H1 (cell line): Measurements from ENCODE around the gene RCAN2. TPM values are rescaled to one million over a fixed set of nuclear protein-coding genes. Genes with fewer than 3 reads are reported as not detected.

Experiments used
- CTCF ChIA-PET: fragments of 300-600 bp; sonication (Branson Sonifier 250); formaldehyde crosslinking; loops from one replicate; lab custom pipeline; 2021; ENCODE audit not compliant: partially characterized antibody; lab: Charles Lee
- POLR2A ChIA-PET: fragments of 300-600 bp; sonication (Branson Sonifier 250); formaldehyde crosslinking; loops from one replicate; lab custom pipeline; 2021; ENCODE audit warnings: inconsistent platforms; ENCODE audit not compliant: partially characterized antibody; lab: Charles Lee
- DNase-seq, 2 experiments: peaks; one replicate each; pipeline versions ENCODE4 v3.0.0 to v3.0.0-alpha.2; 2010 to 2022; ENCODE audit warnings: low spot score in 2 of 2, low read depth in 1 of 2, mixed read lengths in 1 of 2
- FAIRE-seq: peaks from 2 replicates; lab custom pipeline; 2011; peaks lifted over from hg19 to GRCh38; lab: Jason Lieb, UNC
- H2AFZ ChIP-seq: 2 replicates; pipeline ENCODE4 v1.8.1; 2012; ENCODE audit warnings: low read length, inconsistent platforms
- H2AK5ac ChIP-seq: 2 replicates; pipeline ENCODE4 v1.6.1; 2013; ENCODE audit warnings: low read depth, low read length
- H2BK120ac ChIP-seq: replicated peaks from 2 replicates; pipeline ENCODE3; 2013; ENCODE audit warnings: low read depth, low read length, inconsistent platforms
- H2BK12ac ChIP-seq: 2 replicates; pipeline ENCODE4 v1.6.1; 2013; ENCODE audit warnings: low read depth, low read length
- H2BK15ac ChIP-seq: 2 replicates; pipeline ENCODE4 v1.6.1; 2013; ENCODE audit warnings: low read length
- H2BK20ac ChIP-seq: 2 replicates; pipeline ENCODE4 v1.6.1; 2013; ENCODE audit warnings: low read length
- H2BK5ac ChIP-seq: 2 replicates; pipeline ENCODE4 v1.6.1; 2013; ENCODE audit warnings: low read depth, low read length
- H3K14ac ChIP-seq: 2 replicates; pipeline ENCODE4 v1.6.1; 2013; ENCODE audit warnings: inconsistent platforms; ENCODE audit not compliant: insufficient read length
- H3K18ac ChIP-seq: 2 replicates; pipeline ENCODE4 v1.6.1; 2013; ENCODE audit warnings: low read length; ENCODE audit errors: extremely low read depth
- H3K23ac ChIP-seq: 2 replicates; pipeline ENCODE4 v1.6.1; 2013; ENCODE audit warnings: inconsistent platforms; ENCODE audit not compliant: insufficient read length
- H3K23me2 ChIP-seq: 2 replicates; pipeline ENCODE4 v1.6.1; 2013; ENCODE audit warnings: low read depth, low read length
- H3K27ac ChIP-seq: 2 replicates; pipeline ENCODE4 v1.6.1; 2011; ENCODE audit warnings: low read depth, low read length, inconsistent platforms
- H3K27me3 ChIP-seq, 4 experiments: replicated peaks in 1 of 4; 1 replicate in 1 of 4; 2 replicates in 3 of 4; pipeline versions ENCODE4 v1.6.1 to v1.8.1; 2011 to 2013; ENCODE audit warnings: low read length in 3 of 4, mild to moderate bottlenecking in 3 of 4, inconsistent platforms in 2 of 4, mixed read lengths in 2 of 4, moderate library complexity in 1 of 4; ENCODE audit not compliant: control insufficient read depth in 3 of 4, insufficient read depth in 3 of 4; ENCODE audit errors: extremely low read depth in 1 of 4
- H3K36me3 ChIP-seq, 4 experiments: 2 replicates each; pipeline versions ENCODE4 v1.6.1 to v1.8.1; 2011 to 2013; ENCODE audit warnings: mild to moderate bottlenecking in 4 of 4, low read length in 3 of 4, moderate library complexity in 2 of 4, control low read depth in 1 of 4, inconsistent platforms in 1 of 4; ENCODE audit not compliant: insufficient read depth in 4 of 4, control insufficient read depth in 2 of 4
- H3K4ac ChIP-seq: replicated peaks from 2 replicates; pipeline ENCODE3; 2013; ENCODE audit warnings: low read length, low read depth, mixed read lengths, inconsistent platforms; ENCODE audit not compliant: insufficient read length
- H3K4me1 ChIP-seq, 4 experiments: replicated peaks in 1 of 4; 1 replicate in 1 of 4; 2 replicates in 3 of 4; pipeline versions ENCODE4 v1.6.1 to v1.8.1; 2011 to 2013; ENCODE audit warnings: low read length in 3 of 4, inconsistent platforms in 2 of 4, mixed read lengths in 1 of 4; ENCODE audit not compliant: insufficient read depth in 4 of 4, control insufficient read depth in 3 of 4
- H3K4me2 ChIP-seq, 2 experiments: 2 replicates each; pipeline versions ENCODE4 v1.6.1 to v1.8.1; 2011 to 2013; ENCODE audit warnings: low read depth in 2 of 2, low read length in 2 of 2, control low read depth in 1 of 2, inconsistent platforms in 1 of 2, mild to moderate bottlenecking in 1 of 2; ENCODE audit not compliant: insufficient read depth in 1 of 2
- H3K4me3 ChIP-seq, 4 experiments: fragments of 200-600, 300-600 bp in 1 of 4; sonication (generic), shearing (Covaris generic), sonication (Bioruptor Twin) in 1 of 4; 2 replicates each; pipeline versions ENCODE4 v1.5.1 to v1.8.1; 2011 to 2016; ENCODE audit warnings: low read length in 4 of 4, low read depth in 3 of 4, control low read depth in 2 of 4, inconsistent platforms in 2 of 4, mild to moderate bottlenecking in 2 of 4, mixed read lengths in 1 of 4, moderate library complexity in 1 of 4; ENCODE audit not compliant: insufficient read depth in 2 of 4; ENCODE audit errors: extremely low read depth in 1 of 4
- H3K56ac ChIP-seq: replicated peaks from 2 replicates; pipeline ENCODE3; 2013; ENCODE audit warnings: low read depth, mild to moderate bottlenecking, mixed read lengths, low read length, inconsistent platforms; ENCODE audit not compliant: insufficient read length
- H3K79me1 ChIP-seq: 2 replicates; pipeline ENCODE4 v1.6.1; 2013; ENCODE audit warnings: low read depth, low read length, control low read depth
- H3K79me2 ChIP-seq, 2 experiments: 2 replicates each; pipeline versions ENCODE4 v1.6.1 to v1.8.1; 2012 to 2013; ENCODE audit warnings: low read length in 2 of 2, mild to moderate bottlenecking in 2 of 2, inconsistent platforms in 1 of 2; ENCODE audit not compliant: insufficient read depth in 2 of 2, control insufficient read depth in 1 of 2
- H3K9ac ChIP-seq, 4 experiments: replicated peaks in 1 of 4; 1 replicate in 1 of 4; 2 replicates in 3 of 4; pipeline versions ENCODE4 v1.6.1 to v1.8.1; 2011 to 2013; ENCODE audit warnings: low read depth in 3 of 4, low read length in 3 of 4, control low read depth in 2 of 4, mild to moderate bottlenecking in 2 of 4, moderate library complexity in 2 of 4, inconsistent platforms in 1 of 4; ENCODE audit errors: extremely low read depth in 1 of 4
- H3K9me3 ChIP-seq, 2 experiments: 2 replicates each; pipeline versions ENCODE4 v1.6.1 to v1.8.1; 2012 to 2013; ENCODE audit warnings: mild to moderate bottlenecking in 2 of 2, moderate library complexity in 2 of 2, control low read depth in 1 of 2, inconsistent platforms in 1 of 2, low read depth in 1 of 2, low read length in 1 of 2, mixed read lengths in 1 of 2; ENCODE audit not compliant: insufficient read depth in 2 of 2
- H4K20me1 ChIP-seq, 2 experiments: replicated peaks in 1 of 2; 2 replicates each; pipeline versions ENCODE3 to v1.8.1; 2011 to 2013; ENCODE audit warnings: inconsistent platforms in 2 of 2, low read length in 2 of 2, mild to moderate bottlenecking in 1 of 2; ENCODE audit not compliant: insufficient read depth in 2 of 2, control insufficient read depth in 1 of 2
- H4K5ac ChIP-seq: 2 replicates; pipeline ENCODE4 v1.6.1; 2013; ENCODE audit warnings: low read length, low read depth, mixed read lengths, inconsistent platforms; ENCODE audit not compliant: insufficient read length
- H4K8ac ChIP-seq: 2 replicates; pipeline ENCODE4 v1.8.0; 2013; ENCODE audit warnings: mild to moderate bottlenecking, moderate library complexity, low read length, inconsistent platforms; ENCODE audit not compliant: insufficient read depth; ENCODE audit errors: extremely low read depth
- H4K91ac ChIP-seq: replicated peaks from 2 replicates; pipeline ENCODE3; 2013; ENCODE audit warnings: low read length, mixed read lengths, inconsistent platforms; ENCODE audit not compliant: insufficient read length
- CHD1 ChIP-seq: IDR thresholded peaks from 2 replicates; pipeline ENCODE4 v1.6.1; 2012; ENCODE audit warnings: low read depth, low read length, improper control_type of control experiment
- EP300 ChIP-seq, 2 experiments: IDR thresholded peaks; 1 replicate in 1 of 2; 2 replicates in 1 of 2; pipeline ENCODE4 v1.6.1; 2011 to 2012; ENCODE audit warnings: low read depth in 2 of 2, low read length in 2 of 2, mild to moderate bottlenecking in 2 of 2, borderline replicate concordance in 1 of 2, inconsistent platforms in 1 of 2, moderate library complexity in 1 of 2
- EZH2 ChIP-seq: fragments of 200-600 bp; sonication (generic); IDR thresholded peaks from 2 replicates; pipeline ENCODE4 v1.7.1; 2012; ENCODE audit warnings: low read depth, mild to moderate bottlenecking, moderate library complexity, low read length, inconsistent platforms; ENCODE audit not compliant: severe bottlenecking
- GTF2F1 ChIP-seq: IDR thresholded peaks from 2 replicates; pipeline ENCODE4 v1.6.1; 2012; ENCODE audit warnings: low read depth, low read length, improper control_type of control experiment, borderline replicate concordance
- JUN ChIP-seq: IDR thresholded peaks from 2 replicates; pipeline ENCODE4 v1.6.1; 2011; ENCODE audit warnings: low read depth, mild to moderate bottlenecking, improper control_type of control experiment, low read length
- NRF1 ChIP-seq: IDR thresholded peaks from 2 replicates; pipeline ENCODE4 v1.6.1; 2011; ENCODE audit warnings: mild to moderate bottlenecking, low read depth, low read length, improper control_type of control experiment
- RFX5 ChIP-seq: IDR thresholded peaks from 2 replicates; pipeline ENCODE4 v1.6.1; 2011; ENCODE audit warnings: low read depth, low read length, improper control_type of control experiment, borderline replicate concordance
- SIX5 ChIP-seq: IDR thresholded peaks from 2 replicates; pipeline ENCODE4 v1.6.1; 2011; ENCODE audit warnings: mild to moderate bottlenecking, low read depth, low read length
- SP2 ChIP-seq: IDR thresholded peaks from 2 replicates; pipeline ENCODE4 v1.6.1; 2012; ENCODE audit warnings: mild to moderate bottlenecking, low read length, inconsistent platforms
- TEAD4 ChIP-seq: IDR thresholded peaks from 2 replicates; pipeline ENCODE4 v1.6.1; 2012; ENCODE audit warnings: low read depth, low read length, inconsistent platforms, mixed read lengths
- YY1 ChIP-seq: IDR thresholded peaks from 2 replicates; pipeline ENCODE4 v1.6.1; 2011; ENCODE audit warnings: low read depth, mild to moderate bottlenecking, low read length
- WGBS, 2 experiments: shearing (Covaris generic) in 1 of 2; methylation state at CpG; one replicate each; pipeline versions ENCODE4 v1.1.6 to v1.1.7; 2013 to 2015; ENCODE audit warnings: low lambda C conversion rate in 2 of 2, mixed read lengths in 2 of 2, inconsistent platforms in 1 of 2, low coverage in 1 of 2, missing lambda C conversion rate in 1 of 2; ENCODE audit not compliant: insufficient replicate concordance in 2 of 2, insufficient coverage in 1 of 2, insufficient read length in 1 of 2; ENCODE audit errors: extremely low coverage in 1 of 2, missing lambda C conversion rate in 1 of 2; 5-methylcytosine and 5-hydroxymethylcytosine counted together
- polyA plus RNA-seq, 7 experiments: library from polyadenylated mRNA; depleted of rRNA in 3 of 7; stranded (reverse) in 5 of 7; unstranded in 2 of 7; fragments of >200 nt in 5 of 7; fragments of 200-250 nt in 2 of 7; gene quantifications; 1 replicate in 5 of 7; 2 replicates in 1 of 7; 4 replicates in 1 of 7; pipeline versions ENCODE4 v1.2.1 to v1.2.3, GENCODE V29; 2011 to 2013; ENCODE audit warnings: missing spikeins in 2 of 7, mixed read lengths in 2 of 7
- total RNA-seq: library from RNA; stranded (reverse); fragmentation: NEBNext Ultra II Directional; extraction: Animal tissue kit (Norgen Biotek cat#: 25700); gene quantifications from 2 replicates; pipeline ENCODE4 v1.2.1, GENCODE V29; 2021
- TF ChIP-seq, protein P1 (sequence below): IDR thresholded peaks from 2 replicates; pipeline ENCODE4 v1.6.1; 2011; ENCODE audit warnings: low read depth, mild to moderate bottlenecking, low read length; ENCODE audit not compliant: insufficient read depth
- TF ChIP-seq, protein P2 (sequence below): IDR thresholded peaks from 2 replicates; pipeline ENCODE4 v1.6.1; 2012; ENCODE audit warnings: inconsistent platforms

The RCAN2 gene
- total and polyA plus RNA-seq, 2 of the 8 experiments (the other 6 are each of a cell fraction or from before 2014, with no cell fraction given), result 5.0 to 8.5 TPM

DNA sequence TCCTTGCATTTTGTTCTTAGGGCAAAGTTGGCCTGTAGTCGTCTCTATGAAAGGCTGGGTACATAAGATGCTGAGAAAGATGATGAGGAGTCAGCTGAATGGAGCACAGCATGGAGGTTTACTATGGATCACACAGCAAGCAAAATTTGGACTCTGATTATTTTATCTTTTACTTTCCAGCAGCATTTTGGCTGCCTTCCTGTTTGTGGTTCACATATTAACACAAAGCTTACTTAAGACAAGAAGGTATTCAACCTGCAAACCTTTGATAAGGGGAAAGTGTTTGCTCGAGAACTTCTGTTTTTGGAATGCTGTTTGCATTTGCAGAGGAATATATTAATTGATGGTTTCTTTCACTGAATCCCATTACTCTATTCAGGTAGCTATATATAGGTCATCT lies 217.3 kb downstream of the RCAN2 start:
- Histone ChIP-seq H3K23ac (no peak overlapping the region), H3K23me2 (no peaks in the 10 kb centered on the region; the same call in 1 of the 2 replicates), H2AFZ (no peak overlapping the region), H3K14ac (no peak overlapping the region), H3K4me1 (no peaks in the 10 kb centered on the region), H3K79me2 (no peaks in the 10 kb centered on the region), H3K18ac (no peak overlapping the region), H3K4me2 (no peak overlapping the region), H3K9me3 (no peaks in the 10 kb centered on the region), H3K4me3 (no peak overlapping the region), H4K8ac (no peak overlapping the region), H2BK20ac (no peak overlapping the region), H3K27ac (no peak overlapping the region), H2AK5ac (no peak overlapping the region), H2BK15ac (no peak overlapping the region), H2BK5ac (no peak overlapping the region), H3K36me3 (no peaks in the 10 kb centered on the region), H3K79me1 (no peaks in the 10 kb centered on the region), H3K9ac (no peak overlapping the region), H3K27me3 (no peaks in the 10 kb centered on the region), H2BK12ac (no peak overlapping the region), H4K5ac (no peak overlapping the region), H2BK120ac (no peak overlapping the region), H3K4ac (no peak overlapping the region), H3K56ac (no peak overlapping the region), H4K20me1 (no peaks in the 10 kb centered on the region), H4K91ac (no peak overlapping the region)
- WGBS, 2 experiments, result 98% methylated on average over 2 of the region's 2 CpGs; no CpG with 5 or more reads in 1 of the 2 experiments
- ChIA-PET POLR2A (no interaction called here), CTCF (interaction anchor here (0.9 to 1.1 kb wide), 2 partner anchors 11 to 53 kb away, joined by 3 read pairs; no protein-coding TSS in a partner anchor)
- no peak for FAIRE-seq
- DNase-seq, result no peak
- TF ChIP-seq SP2 (no peak), RFX5 (no peak), EZH2 (no peak), SIX5 (no peak), NRF1 (no peak), JUN (no peak), TEAD4 (no peak), CHD1 (no peak), YY1 (no peak), EP300 (IDR thresholded peaks at IDR 0.05; ENCODE audit: borderline replicate concordance in 1 of 2, low read depth in 2 of 2, low read length in 2 of 2) (no peak), GTF2F1 (no peak)
- TF ChIP-seq, protein P1, sequence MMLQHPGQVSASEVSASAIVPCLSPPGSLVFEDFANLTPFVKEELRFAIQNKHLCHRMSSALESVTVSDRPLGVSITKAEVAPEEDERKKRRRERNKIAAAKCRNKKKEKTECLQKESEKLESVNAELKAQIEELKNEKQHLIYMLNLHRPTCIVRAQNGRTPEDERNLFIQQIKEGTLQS, result no peak
- TF ChIP-seq, protein P2, sequence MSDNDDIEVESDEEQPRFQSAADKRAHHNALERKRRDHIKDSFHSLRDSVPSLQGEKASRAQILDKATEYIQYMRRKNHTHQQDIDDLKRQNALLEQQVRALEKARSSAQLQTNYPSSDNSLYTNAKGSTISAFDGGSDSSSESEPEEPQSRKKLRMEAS, result no peak
